Measurements from ENCODE around the gene LMAN2. TPM values are rescaled to one million over a fixed set of nuclear protein-coding genes. Genes with fewer than 3 reads are reported as not detected.

The LMAN2 gene
- total RNA-seq, 1 experiment from 2014 or later, result 274 TPM

DNA sequence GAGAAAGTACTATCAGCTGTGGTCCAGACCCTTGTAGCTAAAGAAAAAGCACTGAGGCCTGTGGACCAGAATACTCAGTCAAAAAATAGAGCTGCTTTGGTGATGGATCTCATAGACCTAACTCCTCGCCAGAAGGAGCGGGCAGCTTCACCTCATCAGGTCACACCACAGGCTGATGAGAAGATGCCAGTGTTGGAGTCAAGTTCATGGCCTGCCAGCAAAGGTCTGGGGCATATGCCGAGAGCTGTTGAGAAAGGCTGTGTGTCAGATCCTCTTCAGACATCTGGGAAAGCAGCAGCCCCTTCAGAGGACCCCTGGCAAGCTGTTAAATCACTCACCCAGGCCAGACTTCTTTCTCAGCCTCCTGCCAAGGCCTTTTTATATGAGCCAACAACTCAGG is 56.8 kb downstream of the LMAN2 start:
- no peak for DNase-seq (ENCODE audit: extremely low read depth, low read depth)

DNA sequence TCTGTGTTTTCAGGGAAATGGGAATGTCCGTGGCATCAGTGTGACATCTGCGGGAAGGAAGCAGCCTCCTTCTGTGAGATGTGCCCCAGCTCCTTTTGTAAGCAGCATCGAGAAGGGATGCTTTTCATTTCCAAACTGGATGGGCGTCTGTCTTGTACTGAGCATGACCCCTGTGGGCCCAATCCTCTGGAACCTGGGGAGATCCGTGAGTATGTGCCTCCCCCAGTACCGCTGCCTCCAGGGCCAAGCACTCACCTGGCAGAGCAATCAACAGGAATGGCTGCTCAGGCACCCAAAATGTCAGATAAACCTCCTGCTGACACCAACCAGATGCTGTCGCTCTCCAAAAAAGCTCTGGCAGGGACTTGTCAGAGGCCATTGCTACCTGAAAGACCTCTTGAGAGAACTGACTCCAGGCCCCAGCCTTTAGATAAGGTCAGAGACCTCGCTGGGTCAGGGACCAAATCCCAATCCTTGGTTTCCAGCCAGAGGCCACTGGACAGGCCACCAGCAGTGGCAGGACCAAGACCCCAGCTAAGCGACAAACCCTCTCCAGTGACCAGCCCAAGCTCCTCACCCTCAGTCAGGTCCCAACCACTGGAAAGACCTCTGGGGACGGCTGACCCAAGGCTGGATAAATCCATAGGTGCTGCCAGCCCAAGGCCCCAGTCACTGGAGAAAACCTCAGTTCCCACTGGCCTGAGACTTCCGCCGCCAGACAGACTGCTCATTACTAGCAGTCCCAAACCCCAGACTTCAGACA is 57.5 kb downstream of the LMAN2 start:
- no peak for DNase-seq (ENCODE audit: extremely low read depth, low read depth)

DNA sequence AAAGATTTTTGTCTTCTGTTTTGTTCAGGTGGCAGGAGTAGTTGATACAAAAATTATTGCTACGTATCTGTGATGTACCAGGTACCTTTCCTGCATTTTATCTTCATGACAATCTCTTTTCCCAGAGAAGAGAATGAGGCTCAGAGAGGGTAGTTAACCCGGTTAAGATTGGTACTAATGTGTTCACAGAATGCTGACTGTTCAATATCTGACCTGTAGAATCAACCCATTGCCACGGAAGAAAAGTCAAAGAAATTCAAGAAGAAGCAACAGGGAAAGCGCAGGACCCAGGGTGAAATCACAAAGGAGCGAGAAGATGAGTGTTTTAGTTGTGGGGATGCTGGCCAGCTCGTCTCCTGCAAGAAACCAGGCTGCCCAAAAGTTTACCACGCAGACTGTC is 59.7 kb downstream of the LMAN2 start:
- DNase-seq (ENCODE audit: extremely low read depth, low read depth), result no peak

DNA sequence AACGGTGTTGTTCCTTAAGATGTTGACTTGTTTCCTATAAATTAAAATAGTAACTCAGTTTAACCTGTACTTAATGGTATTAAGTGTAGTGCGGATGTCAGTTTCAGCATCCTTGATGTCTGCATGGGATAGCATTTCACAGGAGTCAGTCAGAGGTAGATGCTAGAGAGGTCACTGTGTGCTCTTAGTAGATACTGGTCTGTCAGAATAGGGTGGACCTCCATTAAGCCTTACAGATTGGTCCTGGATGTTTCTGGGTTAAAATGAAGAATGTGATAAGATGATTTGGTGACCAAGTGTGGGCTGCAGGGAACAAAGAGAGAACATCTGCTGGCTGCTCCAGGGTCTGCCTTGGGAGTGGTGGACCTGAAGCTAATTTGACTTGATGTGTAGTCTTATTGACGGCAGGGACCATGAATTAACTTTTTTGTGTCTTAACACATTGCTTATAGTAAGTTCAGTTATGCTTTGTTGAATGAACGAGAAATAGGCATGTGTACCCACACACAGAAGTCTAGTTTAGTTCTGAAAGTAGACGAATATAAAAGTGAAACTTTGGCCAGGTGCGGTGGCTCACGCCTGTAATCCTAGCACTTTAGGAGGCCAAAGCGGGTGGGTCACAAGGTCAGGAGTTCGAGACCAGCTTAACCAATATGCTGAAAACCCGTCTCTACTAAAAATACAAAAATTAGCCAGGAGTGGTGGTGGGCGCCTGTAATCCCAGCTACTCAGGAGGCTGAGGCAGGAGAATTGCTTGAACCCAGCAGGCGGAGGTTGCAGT is 60.5 kb downstream of the LMAN2 start:
- DNase-seq (ENCODE audit: extremely low read depth, low read depth), result no peak

DNA sequence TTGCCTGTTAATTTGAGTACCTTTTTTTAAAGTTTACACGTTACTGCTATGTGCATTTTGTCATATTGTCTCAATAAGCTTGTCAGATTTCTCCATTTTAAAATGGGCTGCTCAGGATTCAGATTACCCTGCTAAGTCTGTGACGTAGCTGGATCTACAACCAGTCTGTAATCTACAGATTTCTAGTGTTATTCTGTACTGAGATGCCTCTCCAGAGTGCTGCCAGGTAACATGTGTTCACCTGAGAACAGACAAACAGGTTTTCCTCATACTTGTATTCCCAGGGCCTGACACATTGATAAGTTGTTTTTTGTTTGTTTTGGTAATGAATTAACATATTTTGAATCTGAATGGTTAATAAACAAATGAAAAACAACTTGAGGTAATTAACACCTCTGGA is 63.3 kb downstream of the LMAN2 start:
- DNase-seq (ENCODE audit: extremely low read depth, low read depth), result no peak

Other genes starting within 250 kb of the LMAN2 start
- gene NSD1, start 217.9 kb downstream of the LMAN2 start, total RNA-seq (2014; rRNA removed; shearing (Covaris generic)), result 42.7 and 49.1 TPM in 2 replicates
- gene RAB24, start 47.9 kb downstream of the LMAN2 start, total RNA-seq (2014; rRNA removed; shearing (Covaris generic)), result 29.1 and 29.7 TPM in 2 replicates
- gene PRELID1, start 47.9 kb downstream of the LMAN2 start, total RNA-seq (2014; rRNA removed; shearing (Covaris generic)), result 192 and 236 TPM in 2 replicates
- 15.3 and 15.8 TPM in 2 replicates for gene MXD3, start 39.8 kb downstream of the LMAN2 start, total RNA-seq (2014; rRNA removed; shearing (Covaris generic))
- 16.0 and 21.4 TPM in 2 replicates for gene RGS14, start 6.3 kb upstream of the LMAN2 start, total RNA-seq (2014; rRNA removed; shearing (Covaris generic))
- gene SLC34A1, start 32.8 kb upstream of the LMAN2 start, total RNA-seq (2014; rRNA removed; shearing (Covaris generic)), result not detected in 2 replicates
- gene PFN3, start 49.0 kb upstream of the LMAN2 start, total RNA-seq (2014; rRNA removed; shearing (Covaris generic)), result not detected in 2 replicates
- gene F12, start 57.9 kb upstream of the LMAN2 start, total RNA-seq (2014; rRNA removed; shearing (Covaris generic)), result 10.9 and 12.8 TPM in 2 replicates
- 37.8 and 38.3 TPM in 2 replicates for gene GRK6, start 75.0 kb upstream of the LMAN2 start, total RNA-seq (2014; rRNA removed; shearing (Covaris generic))
- gene PRR7, start 95.1 kb upstream of the LMAN2 start, total RNA-seq (2014; rRNA removed; shearing (Covaris generic)), result 29.8 and 34.5 TPM in 2 replicates
- gene DBN1, start 122.0 kb upstream of the LMAN2 start, total RNA-seq (2014; rRNA removed; shearing (Covaris generic)), result 53.1 and 59.3 TPM in 2 replicates
- 24.3 and 25.0 TPM in 2 replicates for gene PDLIM7, start 145.9 kb upstream of the LMAN2 start, total RNA-seq (2014; rRNA removed; shearing (Covaris generic))
- 0.61 and 1.2 TPM in 2 replicates for gene DOK3, start 158.2 kb upstream of the LMAN2 start, total RNA-seq (2014; rRNA removed; shearing (Covaris generic))
- 88.9 and 95.6 TPM in 2 replicates for gene DDX41, start 165.3 kb upstream of the LMAN2 start, total RNA-seq (2014; rRNA removed; shearing (Covaris generic))
- gene FAM193B, start 202.9 kb upstream of the LMAN2 start, total RNA-seq (2014; rRNA removed; shearing (Covaris generic)), result 15.5 and 20.8 TPM in 2 replicates
- 47.5 and 57.0 TPM in 2 replicates for gene TMED9, start 240.5 kb upstream of the LMAN2 start, total RNA-seq (2014; rRNA removed; shearing (Covaris generic))
- gene B4GALT7, start 248.5 kb upstream of the LMAN2 start, total RNA-seq (2014; rRNA removed; shearing (Covaris generic)), result 18.7 and 19.1 TPM in 2 replicates

All from NCI-H460 (cell line).